NCI-H1105 treated with DMSO at 0.1 percent for 48 hours (cell line): ENCODE data around the gene ATG9A.
"Not testable (repeated sequence)": the region's sequence is repeated elsewhere in the genome, so short reads cannot be mapped to it uniquely, and the experiment has no call there.

ENCODE experiments used
- DNase-seq: peaks from one replicate; lab custom pipeline; 2025; lab: John Stamatoyannopoulos, UW

The ATG9A gene

GRCh38 chr2:219229305-219230058, at the start of gene ATG9A, which contains the start of gene ANKZF1:
Gene ATG9A (minus strand): TSS chr2:219229636. CDS start chr2:219228024, 1,612 bp downstream.
Gene ANKZF1 (plus strand): TSS chr2:219229806. CDS start chr2:219230258, 452 bp downstream.
- peak; percentile 97 for DNase-seq

DNA sequence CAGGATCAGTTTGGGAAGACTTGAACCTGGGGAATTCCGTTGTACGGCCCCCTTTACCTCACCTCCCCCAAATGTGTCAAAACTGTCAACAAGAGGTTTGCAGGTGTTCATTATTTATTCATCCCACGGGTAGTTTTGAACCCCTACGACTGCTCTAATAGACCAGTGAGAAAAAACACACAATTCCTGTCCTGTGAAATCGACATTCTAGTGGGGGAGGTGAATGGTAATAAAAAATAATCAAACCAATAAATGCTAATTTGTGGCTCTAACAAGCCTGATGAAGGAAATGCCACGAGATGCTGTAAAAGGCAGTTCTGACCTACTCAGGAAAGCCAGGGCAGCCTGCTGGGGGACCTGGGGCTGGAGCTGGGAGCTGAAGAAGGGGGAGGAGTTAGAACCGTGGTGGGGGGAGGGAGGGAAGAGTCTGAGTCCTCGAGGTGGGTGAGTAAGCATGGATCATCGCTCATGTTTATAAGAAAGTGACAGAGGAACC, 49.3 kb upstream of the ATG9A start:
- no peak for DNase-seq

GRCh38 chr2:219277703-219278654, 48.5 kb upstream of the ATG9A start:
- peak; percentile 65 for DNase-seq

DNA sequence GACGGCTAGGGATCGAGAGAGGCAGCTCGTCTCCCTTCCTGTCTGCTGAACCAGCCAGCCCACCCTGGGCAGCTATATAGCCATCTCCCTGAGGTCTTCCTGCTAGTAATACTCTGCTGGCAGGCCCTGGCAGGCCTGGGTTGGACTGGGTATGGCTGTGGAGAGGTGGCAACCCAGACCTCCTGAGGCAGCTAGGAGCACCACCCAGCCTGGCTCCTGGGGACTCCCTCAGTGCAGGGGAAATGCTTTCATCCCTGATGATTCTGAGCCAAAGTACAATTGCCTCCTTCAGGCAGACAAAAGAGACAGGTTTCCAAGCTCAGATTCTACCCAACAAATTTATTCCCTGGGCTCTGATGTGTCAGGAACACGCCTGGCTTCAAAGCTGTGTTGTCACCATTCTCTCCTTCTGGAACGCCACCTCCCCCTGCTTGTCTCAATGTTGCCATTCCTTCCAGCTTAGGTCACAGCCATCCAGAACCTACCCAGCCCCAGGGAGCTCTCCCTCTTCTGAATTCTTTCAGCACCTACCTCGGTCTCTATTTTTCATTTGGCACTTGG, 45.0 kb upstream of the ATG9A start:
- DNase-seq, result no peak

GRCh38 chr2:219273937-219274336, 44.5 kb upstream of the ATG9A start:
- no peak for DNase-seq

GRCh38 chr2:219272995-219273394, 43.6 kb upstream of the ATG9A start:
- no peak for DNase-seq

- DNase-seq, result no peak
These were observed 42.9 kb upstream of the ATG9A start for GRCh38 chr2:219272356-219272755.

- no peak for DNase-seq
These were observed 41.6 kb upstream of the ATG9A start for GRCh38 chr2:219271021-219271420.

- no peak for DNase-seq
These were observed 40.6 kb upstream of the ATG9A start for GRCh38 chr2:219270055-219270372.

DNA sequence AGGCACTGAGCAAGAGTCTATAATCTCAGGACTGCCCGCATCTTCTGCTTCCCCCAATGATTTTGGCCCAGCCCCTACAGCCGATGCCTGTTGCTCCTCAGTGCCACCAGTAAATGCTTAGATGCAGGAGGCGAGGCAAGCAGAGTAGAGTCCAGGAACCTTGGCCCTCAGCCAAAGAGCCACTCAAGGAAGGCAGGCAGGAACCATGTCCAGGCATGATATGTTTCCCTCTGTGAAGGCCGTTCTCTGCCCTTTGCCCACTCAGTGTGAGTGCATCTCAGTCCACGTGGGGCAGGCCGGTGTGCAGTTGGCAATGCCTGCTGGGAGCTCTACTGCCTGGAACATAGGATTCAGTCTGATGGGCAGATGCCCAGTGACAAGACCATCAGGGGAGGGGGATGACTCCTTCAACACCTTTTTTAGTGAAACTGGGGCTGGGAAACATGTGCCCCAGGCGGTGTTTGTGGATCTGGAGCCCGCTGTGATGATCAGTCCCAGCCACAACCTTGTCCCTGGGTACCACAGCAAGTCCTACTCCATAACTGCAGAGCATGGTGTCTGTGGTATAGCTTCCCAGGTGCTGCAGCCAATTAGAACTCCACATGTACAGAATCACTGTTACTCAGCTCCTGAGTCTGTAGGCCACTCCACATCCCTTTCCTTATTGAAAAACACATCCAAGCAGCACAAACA, 40.1 kb upstream of the ATG9A start:
- DNase-seq, result peak; percentile 76

DNA sequence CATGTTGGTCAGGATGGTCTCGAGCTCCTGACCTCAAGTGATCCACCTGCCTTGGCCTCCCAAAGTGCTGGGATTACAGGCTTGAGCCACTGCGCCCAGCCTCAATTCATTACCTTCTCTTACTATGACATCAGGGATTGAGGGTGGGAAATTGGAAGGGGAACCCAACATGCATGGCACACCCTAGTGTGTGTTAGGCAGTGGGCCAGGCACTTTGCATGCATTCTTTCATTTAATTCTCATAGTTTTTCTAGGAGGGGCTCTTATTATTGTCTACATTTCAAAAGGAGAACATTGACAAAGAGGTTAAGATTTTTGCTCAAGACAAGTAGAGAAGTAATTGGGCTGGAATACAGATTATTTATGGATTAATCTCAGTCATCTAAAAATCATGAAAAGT, 38.9 kb upstream of the ATG9A start:
- no peak for DNase-seq

- DNase-seq, result no peak
These were observed 37.5 kb upstream of the ATG9A start for GRCh38 chr2:219266886-219267285.

GRCh38 chr2:219266232-219266631, 36.8 kb upstream of the ATG9A start:
- DNase-seq, result no peak

GRCh38 chr2:219261024-219261855, 31.8 kb upstream of the ATG9A start:
- DNase-seq, result no peak

- not testable (repeated sequence) for DNase-seq
These were observed 29.5 kb upstream of the ATG9A start for GRCh38 chr2:219258942-219259341.

DNA sequence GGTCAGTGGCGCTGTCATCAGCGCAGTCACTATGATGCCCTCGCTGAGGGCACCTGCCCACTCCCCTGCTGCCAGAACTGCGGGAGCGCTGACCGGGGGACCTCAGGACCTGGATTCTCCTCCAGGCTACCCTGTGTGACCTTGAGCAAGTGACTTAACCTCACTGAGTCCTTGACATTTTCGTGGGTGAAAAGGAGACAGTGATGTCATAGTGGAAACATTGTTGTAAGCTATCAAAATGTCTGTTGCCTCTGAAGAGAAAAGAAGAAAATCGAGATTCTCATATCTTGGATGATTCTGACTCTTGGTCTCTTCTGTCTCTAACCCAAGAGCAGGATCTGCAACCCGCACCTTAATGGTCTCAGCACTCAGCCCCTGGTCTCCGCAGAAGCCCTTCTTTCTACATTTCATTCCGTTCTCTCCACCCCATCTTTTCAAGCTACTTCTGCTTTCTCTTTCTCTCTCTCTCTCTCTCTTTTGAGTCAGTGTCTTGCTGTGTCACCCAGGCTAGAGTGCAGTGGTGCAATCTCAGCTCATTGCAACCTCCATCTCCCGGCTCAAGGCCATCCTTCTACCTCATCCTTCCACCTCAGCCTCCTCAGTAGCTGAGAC, 25.3 kb upstream of the ATG9A start:
- no peak for DNase-seq

DNA sequence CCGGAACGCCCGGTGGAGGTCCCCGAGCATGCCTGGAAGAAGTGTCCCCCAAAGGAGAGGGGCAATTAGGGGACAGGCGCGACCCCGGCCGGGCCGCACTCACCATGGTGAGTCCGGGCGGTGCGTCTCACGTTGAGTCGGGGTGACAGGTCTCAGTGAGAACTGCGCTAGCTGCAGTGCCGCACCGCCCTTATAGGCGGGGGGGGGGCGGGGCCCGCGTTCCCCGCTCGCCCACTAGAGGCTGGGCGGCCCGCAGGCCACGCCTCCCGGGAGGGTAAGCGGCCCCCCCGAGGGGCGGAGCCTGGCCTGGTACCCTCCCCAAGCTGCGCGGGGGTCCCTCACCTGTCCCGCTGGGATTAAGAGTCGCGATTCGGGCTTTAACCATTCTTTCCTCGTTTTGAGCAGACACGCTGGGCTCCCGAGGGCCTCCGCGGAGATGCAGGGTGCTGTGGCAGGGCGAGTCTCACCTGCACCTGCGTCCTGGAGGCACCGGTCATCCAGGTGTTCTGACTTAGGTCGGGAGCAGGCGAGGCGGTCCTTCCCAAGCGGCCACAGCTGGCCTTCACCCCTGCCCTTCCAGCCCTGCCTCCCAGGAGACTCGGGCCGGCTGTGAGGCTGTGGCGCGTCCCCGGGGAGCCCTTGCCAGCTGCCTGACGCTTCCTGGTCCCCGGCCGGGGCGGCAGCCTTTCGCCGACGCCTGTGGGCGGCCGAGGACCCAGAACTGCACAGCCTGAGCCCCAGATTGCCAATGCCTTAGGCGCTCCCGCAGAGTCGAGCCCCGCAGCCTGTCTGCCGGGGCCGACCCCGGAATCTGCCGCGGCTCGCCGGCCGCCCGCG, 24.5 kb upstream of the ATG9A start, which contains the start of gene TUBA4A:
TUBA4A (minus strand) TSS at position 166 of the 837 bp plus-strand sequence; CDS start at position 106, 60 bp downstream.
- DNase-seq, result peak; percentile 68

DNA sequence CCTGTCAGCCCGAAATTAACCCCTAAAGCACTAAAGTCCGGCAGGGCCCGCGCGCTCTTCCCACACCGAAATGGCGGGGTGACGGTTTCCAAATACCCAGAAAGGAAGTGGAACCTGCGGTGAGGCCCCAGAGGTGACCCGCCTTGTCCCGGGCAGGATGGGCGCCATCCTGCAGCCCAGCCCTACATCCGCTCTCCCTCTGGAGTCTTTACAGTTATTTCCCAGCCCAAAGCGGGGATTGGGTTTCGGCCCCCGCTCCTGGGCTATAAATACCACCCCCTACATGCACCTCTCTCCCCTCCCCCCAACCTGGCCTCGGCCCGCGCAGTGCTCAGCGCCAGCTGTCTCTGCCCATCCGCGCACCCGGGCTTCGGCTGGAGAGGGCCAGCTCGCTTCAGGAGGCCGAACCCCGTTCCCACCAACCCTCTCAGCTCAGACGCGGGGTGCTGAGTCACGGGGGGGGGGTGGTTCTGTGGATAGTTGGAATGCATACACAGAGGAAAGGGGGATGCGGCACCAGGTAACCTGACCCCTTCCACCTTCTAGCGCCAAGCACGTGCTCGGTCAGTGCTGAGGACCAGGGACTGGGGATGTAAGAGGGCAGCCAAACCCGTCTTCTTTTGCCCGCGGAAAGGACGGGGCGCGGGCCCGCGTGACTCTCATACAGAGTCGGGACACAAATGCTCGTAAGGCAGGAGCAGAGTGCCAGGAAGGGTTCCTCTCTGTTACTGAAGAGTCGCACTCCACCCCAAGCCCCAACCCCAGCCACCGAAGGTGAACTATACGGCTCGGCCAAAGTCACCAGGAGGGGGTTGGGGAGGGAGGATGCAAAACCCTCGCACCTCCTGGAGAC, 23.7 kb upstream of the ATG9A start, which contains the start of gene TUBA4B:
TUBA4B (plus strand) TSS at position 344 of the 853 bp plus-strand sequence; CDS start at position 509, 165 bp downstream.
- no peak for DNase-seq
